Neuronal stem cell (in vitro differentiated cells): ENCODE data around the gene PLEK.
A peak's percentile ranks its signal among the peaks of the same experiment; 100 is the strongest.

ENCODE experiments used
- DNase-seq: peaks from one replicate; pipeline ENCODE4 v3.0.0-alpha.2; 2013; ENCODE audit warnings: low spot score
- H2AFZ ChIP-seq: one replicate; pipeline ENCODE4 v1.6.1; 2013; ENCODE audit warnings: mild to moderate bottlenecking, low read length, inconsistent platforms
- H2AK5ac ChIP-seq: 2 replicates; pipeline ENCODE4 v1.6.1; 2013; ENCODE audit warnings: low read depth, mild to moderate bottlenecking, inconsistent platforms, low read length, moderate library complexity, mixed read lengths
- H2BK120ac ChIP-seq: 2 replicates; pipeline ENCODE4 v1.6.1; 2013; ENCODE audit warnings: low read depth, mild to moderate bottlenecking, inconsistent platforms, low read length, moderate library complexity, mixed read lengths
- H2BK12ac ChIP-seq: one replicate; pipeline ENCODE4 v1.6.1; 2013; ENCODE audit warnings: low read length, inconsistent platforms
- H2BK15ac ChIP-seq: 2 replicates; pipeline ENCODE4 v1.6.1; 2013; ENCODE audit warnings: mild to moderate bottlenecking, low read length, inconsistent platforms, mixed read lengths
- H2BK5ac ChIP-seq: one replicate; pipeline ENCODE4 v1.6.1; 2013; ENCODE audit warnings: inconsistent platforms, mild to moderate bottlenecking, low read length, moderate library complexity
- H3K14ac ChIP-seq: one replicate; pipeline ENCODE4 v1.6.1; 2013; ENCODE audit warnings: low read length, inconsistent platforms
- H3K18ac ChIP-seq: 2 replicates; pipeline ENCODE4 v1.6.1; 2013; ENCODE audit warnings: low read length, inconsistent platforms
- H3K23ac ChIP-seq: 2 replicates; pipeline ENCODE4 v1.6.1; 2013; ENCODE audit warnings: low read depth, mild to moderate bottlenecking, mixed read lengths, low read length, inconsistent platforms; ENCODE audit not compliant: poor library complexity
- H3K27ac ChIP-seq: replicated peaks from 3 replicates; pipeline ENCODE4 v1.5.1; 2013; ENCODE audit warnings: low read length, inconsistent platforms
- H3K27me3 ChIP-seq, 3 experiments: 2 replicates each; pipeline ENCODE4 v1.6.1; 2013; ENCODE audit warnings: low read length in 3 of 3, mild to moderate bottlenecking in 2 of 3, inconsistent platforms in 1 of 3, low read depth in 1 of 3, mixed read lengths in 1 of 3, moderate library complexity in 1 of 3; ENCODE audit not compliant: control insufficient read depth in 3 of 3, insufficient read depth in 3 of 3
- H3K36me3 ChIP-seq, 2 donors: replicated peaks in 1 of 2; 2 replicates each; pipeline ENCODE4 v1.6.1; 2013; ENCODE audit warnings: low read length in 2 of 2; ENCODE audit not compliant: control insufficient read depth in 2 of 2, insufficient read depth in 2 of 2
- H3K4ac ChIP-seq: 2 replicates; pipeline ENCODE4 v1.6.1; 2013; ENCODE audit warnings: inconsistent platforms, mild to moderate bottlenecking, low read length, moderate library complexity
- H3K4me1 ChIP-seq, 2 donors: 1 replicate in 1 of 2; 2 replicates in 1 of 2; pipeline ENCODE4 v1.6.1; 2013; ENCODE audit warnings: low read length in 2 of 2, low read depth in 1 of 2; ENCODE audit not compliant: control insufficient read depth in 2 of 2, insufficient read depth in 1 of 2
- H3K4me2 ChIP-seq: one replicate; pipeline ENCODE4 v1.6.1; 2013; ENCODE audit warnings: mild to moderate bottlenecking, low read length, inconsistent platforms; ENCODE audit not compliant: insufficient read depth, poor library complexity, severe bottlenecking
- H3K4me3 ChIP-seq, 2 donors: 2 replicates each; pipeline ENCODE4 v1.5.1; 2013; ENCODE audit warnings: low read length in 2 of 2, mild to moderate bottlenecking in 2 of 2, inconsistent platforms in 1 of 2, moderate library complexity in 1 of 2
- H3K79me1 ChIP-seq: one replicate; pipeline ENCODE4 v1.6.1; 2013; ENCODE audit warnings: low read depth, mild to moderate bottlenecking, inconsistent platforms, low read length, moderate library complexity
- H3K9ac ChIP-seq: one replicate; pipeline ENCODE4 v1.6.1; 2013; ENCODE audit warnings: mild to moderate bottlenecking, low read depth, low read length, inconsistent platforms; ENCODE audit not compliant: poor library complexity
- H3K9me3 ChIP-seq, 2 donors: replicated peaks in 1 of 2; 2 replicates each; pipeline versions ENCODE3 to v1.6.1; 2013; ENCODE audit warnings: low read length in 2 of 2, mild to moderate bottlenecking in 2 of 2, inconsistent platforms in 1 of 2, low read depth in 1 of 2, mixed read lengths in 1 of 2, moderate library complexity in 1 of 2; ENCODE audit not compliant: control insufficient read depth in 2 of 2, insufficient read depth in 1 of 2
- H4K8ac ChIP-seq: one replicate; pipeline ENCODE4 v1.6.1; 2013; ENCODE audit warnings: low read depth, mild to moderate bottlenecking, inconsistent platforms, low read length, moderate library complexity
- H4K91ac ChIP-seq: one replicate; pipeline ENCODE4 v1.6.1; 2013; ENCODE audit warnings: low read length, low read depth, mild to moderate bottlenecking, inconsistent platforms; ENCODE audit not compliant: poor library complexity
- WGBS, 2 donors: extraction: QIAGEN DNeasy Blood & Tissue Kit; methylation state at CpG; one replicate each; pipeline ENCODE4 v1.1.7; 2013; ENCODE audit warnings: missing lambda C conversion rate in 2 of 2, mixed read lengths in 1 of 2; ENCODE audit not compliant: insufficient read length in 2 of 2, insufficient replicate concordance in 1 of 2; ENCODE audit errors: extremely low coverage in 2 of 2; 5-methylcytosine and 5-hydroxymethylcytosine counted together

Gene PLEK

DNA sequence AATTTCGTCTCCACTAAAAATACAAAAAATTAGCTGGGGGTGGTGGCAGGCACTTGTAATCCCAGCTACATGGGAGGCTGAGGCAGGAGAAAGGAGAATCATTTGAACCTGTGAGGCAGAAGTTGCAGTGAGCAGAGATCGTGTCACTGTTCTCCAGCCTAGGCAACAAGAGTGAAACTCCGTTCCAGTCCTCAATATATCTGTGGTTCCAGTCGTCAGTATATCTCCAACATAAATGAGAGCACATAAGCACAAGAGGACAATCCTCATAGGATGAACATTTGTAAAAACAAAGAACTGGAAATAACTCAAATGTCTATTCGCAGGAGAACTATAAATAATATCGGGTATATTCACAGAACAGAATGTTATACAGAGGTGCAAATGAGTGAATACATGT lies 13.1 kb upstream of the PLEK start:
- WGBS, 2 donors: no CpG with 5 or more reads among the region's 6 CpGs
- Histone ChIP-seq H4K91ac (no peak overlapping the region), H4K8ac (no peak overlapping the region), H3K4ac (no peak overlapping the region), H2BK5ac (no peak overlapping the region), H2BK15ac (no peak overlapping the region), H3K4me2 (no peak overlapping the region), H3K14ac (no peak overlapping the region), H3K18ac (no peak overlapping the region), H3K79me1 (no peaks in the 10 kb centered on the region), H2AK5ac (no peak overlapping the region), H2AFZ (no peak overlapping the region), H3K27ac (no peak overlapping the region), H3K23ac (no peak overlapping the region), H3K4me3 (no peak overlapping the region), H3K9me3 (no peaks in the 10 kb centered on the region), H2BK120ac (no peak overlapping the region), H3K9ac (no peak overlapping the region), H3K4me1 (no peaks in the 10 kb centered on the region), H2BK12ac (no peak overlapping the region), H3K36me3 (no peaks in the 10 kb centered on the region), H3K27me3 (no peaks in the 10 kb centered on the region)
- no peak for DNase-seq

DNA sequence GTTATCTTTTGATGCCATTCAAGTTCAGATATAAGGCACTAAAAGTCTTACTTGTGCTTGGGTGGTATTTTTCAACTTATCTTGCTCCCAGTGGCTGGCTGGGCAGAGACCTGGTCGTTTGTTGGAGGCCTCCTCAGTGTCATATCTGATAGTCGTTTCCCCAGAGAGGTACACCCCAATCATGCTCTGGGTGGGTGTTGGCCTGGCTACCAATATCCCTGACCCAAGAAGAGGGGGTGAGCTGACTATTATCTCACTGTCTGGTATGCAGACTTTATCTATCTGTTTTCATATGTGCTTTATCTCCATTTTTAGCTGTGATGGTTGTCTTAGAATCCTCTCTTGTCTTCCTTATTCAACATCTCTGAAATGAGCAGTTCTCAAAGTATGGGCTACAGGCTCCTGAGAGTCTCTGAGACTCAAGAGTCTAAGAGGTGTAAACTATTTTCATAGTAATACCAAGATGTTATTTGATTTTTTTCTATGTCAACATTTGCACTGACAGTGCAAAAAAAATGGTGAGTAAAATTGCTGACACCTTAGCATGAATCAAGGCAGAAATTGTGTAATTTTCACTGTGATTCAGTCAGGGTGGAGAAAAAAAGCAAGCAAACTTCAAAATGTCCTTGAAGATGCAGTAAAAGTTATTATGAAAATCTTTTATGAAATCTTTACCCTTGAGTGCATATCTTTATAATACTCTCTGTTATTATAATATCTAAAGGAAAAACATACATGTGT lies 12.3 kb upstream of the PLEK start:
- Histone ChIP-seq H3K14ac (no peak overlapping the region), H3K4me3 (no peak overlapping the region), H2BK15ac (no peak overlapping the region), H3K9me3 (no peaks in the 10 kb centered on the region), H3K9ac (no peak overlapping the region), H2AFZ (no peak overlapping the region), H3K27ac (no peak overlapping the region), H3K4me1 (no peaks in the 10 kb centered on the region), H4K91ac (no peak overlapping the region), H4K8ac (no peak overlapping the region), H3K18ac (no peak overlapping the region), H3K23ac (no peak overlapping the region), H3K79me1 (no peaks in the 10 kb centered on the region), H3K27me3 (no peaks in the 10 kb centered on the region), H2BK5ac (no peak overlapping the region), H2BK120ac (no peak overlapping the region), H2AK5ac (no peak overlapping the region), H2BK12ac (no peak overlapping the region), H3K36me3 (no peaks in the 10 kb centered on the region), H3K4me2 (no peak overlapping the region), H3K4ac (no peak overlapping the region)
- no CpG with 5 or more reads among the region's 2 CpGs for WGBS, 2 donors
- DNase-seq: no peak

DNA sequence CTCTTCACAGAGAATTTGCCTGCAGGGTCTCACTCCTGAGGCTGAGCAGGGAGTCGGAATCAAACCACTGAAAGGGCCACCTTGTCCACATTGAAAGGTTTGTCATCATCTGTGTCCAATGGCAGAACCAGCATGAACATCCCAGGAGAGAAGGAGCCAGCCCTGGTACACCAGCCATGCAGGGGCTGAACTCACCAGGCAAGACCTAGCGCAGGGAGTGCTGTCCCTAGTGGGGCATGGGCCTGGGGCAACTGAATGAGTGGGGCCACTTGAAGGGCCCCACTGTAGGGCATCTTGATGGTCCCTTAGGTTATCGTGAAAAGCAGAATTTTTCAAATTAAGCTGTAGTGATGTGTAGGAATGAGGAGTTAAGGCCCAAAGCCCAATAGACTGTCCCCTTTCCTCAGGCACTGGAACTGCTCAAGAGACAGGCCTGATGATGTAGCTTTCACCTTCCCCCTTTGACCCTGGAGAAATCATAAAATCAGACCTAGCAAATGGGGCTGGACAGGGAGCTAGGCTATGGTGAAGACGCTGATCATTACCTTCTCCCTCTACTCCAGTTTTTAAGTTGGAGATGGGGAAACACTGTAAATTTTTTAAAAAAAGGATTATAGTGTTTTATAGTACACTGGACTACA lies 8.4 kb upstream of the PLEK start:
- Histone ChIP-seq H2AK5ac (no peak overlapping the region), H2AFZ (no peak overlapping the region), H3K4me3 (no peak overlapping the region), H3K18ac (no peak overlapping the region), H3K4ac (no peak overlapping the region), H3K27me3 (no peaks in the 10 kb centered on the region), H3K4me2 (no peak overlapping the region), H3K9me3 (no peaks in the 10 kb centered on the region), H3K9ac (no peak overlapping the region), H3K36me3 (no peaks in the 10 kb centered on the region), H2BK15ac (no peak overlapping the region), H2BK12ac (no peak overlapping the region), H4K8ac (no peak overlapping the region), H4K91ac (no peak overlapping the region), H2BK5ac (no peak overlapping the region), H3K27ac (no peak overlapping the region), H2BK120ac (no peak overlapping the region), H3K4me1 (no peaks in the 10 kb centered on the region), H3K14ac (no peak overlapping the region), H3K23ac (no peak overlapping the region), H3K79me1 (no peaks in the 10 kb centered on the region)
- WGBS, 2 donors: no CpG with 5 or more reads among the region's 4 CpGs
- DNase-seq: no peak

DNA sequence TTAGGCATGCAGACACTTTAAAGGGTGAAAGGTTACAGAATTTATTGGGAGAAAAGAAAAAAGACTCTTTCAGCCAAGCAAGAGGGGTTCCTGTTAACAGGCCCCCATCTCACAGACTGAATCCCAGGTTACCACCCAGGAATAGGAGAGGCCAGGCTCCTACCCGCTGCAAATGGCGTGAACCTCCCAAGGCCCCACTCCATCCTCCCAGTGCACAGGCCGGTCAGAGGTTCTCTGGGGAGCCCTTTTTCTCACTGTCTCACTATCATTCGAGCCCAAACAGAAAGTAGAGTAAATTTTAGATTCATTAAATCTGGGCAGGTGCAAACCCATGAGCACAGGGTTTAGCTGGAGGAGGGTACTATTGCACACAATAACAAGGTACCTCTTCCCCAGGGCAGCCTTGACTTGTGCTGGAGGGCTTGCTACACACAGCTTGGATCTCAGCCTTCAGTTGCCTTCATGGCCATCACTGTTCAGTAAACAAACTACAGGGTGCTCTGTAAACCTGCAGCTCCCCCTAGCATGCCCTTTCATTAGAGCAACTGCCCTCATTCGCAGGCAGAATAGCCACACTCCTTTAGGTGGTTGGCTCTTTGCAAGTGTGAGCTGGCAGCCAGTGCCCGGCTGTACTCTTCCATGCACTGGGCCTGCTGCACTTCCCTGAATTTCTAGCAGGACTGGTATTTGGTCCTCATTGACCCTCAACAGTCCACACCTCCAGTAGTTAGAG lies 7.3 kb upstream of the PLEK start:
- Histone ChIP-seq H2AFZ (peak overlapping the region; percentile 70), H3K9ac (no peak overlapping the region), H2BK120ac (no peak overlapping the region), H3K36me3 (no peaks in the 10 kb centered on the region), H3K18ac (no peak overlapping the region), H3K4me1 (no peaks in the 10 kb centered on the region), H3K9me3 (no peaks in the 10 kb centered on the region), H3K27me3 (no peaks in the 10 kb centered on the region), H3K23ac (no peak overlapping the region), H3K27ac (no peak overlapping the region), H3K14ac (no peak overlapping the region), H4K91ac (no peak overlapping the region), H3K4ac (no peak overlapping the region), H3K4me3 (no peak overlapping the region), H2BK15ac (no peak overlapping the region), H4K8ac (no peak overlapping the region), H2AK5ac (no peak overlapping the region), H3K79me1 (no peaks in the 10 kb centered on the region), H2BK5ac (no peak overlapping the region), H2BK12ac (no peak overlapping the region), H3K4me2 (no peak overlapping the region)
- WGBS, 2 donors: no CpG with 5 or more reads among the region's 6 CpGs
- peak; percentile 20 for DNase-seq
